Activated T-cell treated with anti-CD3 and anti-CD28 coated beads, Interleukin-2, amount 50 U/mL, for 1 hour (primary cell): Measurements from ENCODE around the gene ZNF333.
"Not testable (repeated sequence)": the region's sequence is repeated elsewhere in the genome, so short reads cannot be mapped to it uniquely, and the experiment has no call there.

Experiments
- DNase-seq: peaks from one replicate; pipeline ENCODE4 v3.0.0-alpha.2; 2020

The ZNF333 gene

GRCh38 chr19:14770944-14771839, 81.3 kb downstream of the ZNF333 start:
- DNase-seq, result no peak

- no peak for DNase-seq
Observed at GRCh38 chr19:14772467-14772866, 82.6 kb downstream of the ZNF333 start.

- DNase-seq, result no peak
Observed at GRCh38 chr19:14772995-14773394, 83.1 kb downstream of the ZNF333 start.

- DNase-seq, result not testable (repeated sequence)
Observed at GRCh38 chr19:14773722-14774121, 83.9 kb downstream of the ZNF333 start.

- DNase-seq, result no peak
Observed at GRCh38 chr19:14774373-14774772, 84.5 kb downstream of the ZNF333 start.

GRCh38 chr19:14775326-14775725, 85.5 kb downstream of the ZNF333 start:
- DNase-seq, result not testable (repeated sequence)

- DNase-seq, result no peak
Observed at GRCh38 chr19:14775869-14776586, 86.2 kb downstream of the ZNF333 start.

GRCh38 chr19:14777645-14778044, 87.8 kb downstream of the ZNF333 start:
- DNase-seq, result not testable (repeated sequence)

GRCh38 chr19:14778110-14778845, 88.4 kb downstream of the ZNF333 start, which contains the start of gene ADGRE2:
TSS of gene ADGRE2 (minus strand) at chr19:14778560. CDS start at chr19:14776756, 1,804 bp downstream.
- not testable (repeated sequence) for DNase-seq

GRCh38 chr19:14779151-14779550, 89.3 kb downstream of the ZNF333 start:
- DNase-seq, result no peak

- DNase-seq, result not testable (repeated sequence)
Observed at GRCh38 chr19:14780622-14781225, 90.9 kb downstream of the ZNF333 start.

GRCh38 chr19:14781713-14782536, 92.1 kb downstream of the ZNF333 start:
- DNase-seq, result not testable (repeated sequence)

- DNase-seq, result no peak
Observed at GRCh38 chr19:14782626-14783409, 93.0 kb downstream of the ZNF333 start.
